GM19328 (cell line): Measurements from ENCODE around the gene TRAF3IP1.
"Not testable (repeated sequence)": the region's sequence is repeated elsewhere in the genome, so short reads cannot be mapped to it uniquely, and the experiment has no call there.

Experiments used
- ATAC-seq: cut with Tn5 transposase; IDR thresholded peaks from one replicate; pipeline ENCODE4 v1.9.1; 2021; ENCODE audit warnings: mild to moderate bottlenecking, moderate library complexity; ENCODE audit not compliant: unreplicated experiment

The TRAF3IP1 gene

GRCh38 chr2:238320246-238320647 lies at the start of gene TRAF3IP1:
Gene TRAF3IP1 (plus strand): TSS chr2:238320518. CDS start chr2:238320663, 145 bp downstream.
- peak; percentile 97 for ATAC-seq

GRCh38 chr2:238270606-238271005 lies 49.7 kb upstream of the TRAF3IP1 start:
- no peak for ATAC-seq

GRCh38 chr2:238271061-238271554 lies 49.2 kb upstream of the TRAF3IP1 start:
- no peak for ATAC-seq

GRCh38 chr2:238271686-238272085 lies 48.6 kb upstream of the TRAF3IP1 start:
- ATAC-seq = not testable (repeated sequence)

DNA sequence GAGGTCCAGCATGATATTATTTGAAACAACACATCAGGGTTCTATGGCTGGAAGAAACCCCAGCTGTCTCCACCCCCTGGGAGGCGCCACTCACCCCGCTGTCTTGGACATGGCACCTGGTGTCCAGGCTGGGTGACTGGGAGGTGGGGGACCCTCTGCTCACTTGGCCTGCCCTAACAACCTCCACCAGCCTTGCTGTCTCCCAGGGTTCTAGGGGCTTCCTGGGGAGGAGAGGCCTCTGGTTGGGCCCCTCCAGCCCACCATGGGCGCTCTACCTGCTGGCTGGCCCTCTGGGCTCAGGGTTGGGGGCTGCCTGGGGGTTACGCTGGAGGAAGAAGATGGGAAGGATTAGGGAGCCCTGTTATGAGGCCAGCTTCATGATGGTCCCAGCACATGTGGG lies 48.2 kb upstream of the TRAF3IP1 start:
- no peak for ATAC-seq

GRCh38 chr2:238273433-238273832 lies 46.9 kb upstream of the TRAF3IP1 start:
- not testable (repeated sequence) for ATAC-seq

GRCh38 chr2:238274152-238274865 lies 46.0 kb upstream of the TRAF3IP1 start:
- ATAC-seq = no peak

GRCh38 chr2:238277695-238278094 lies 42.6 kb upstream of the TRAF3IP1 start:
- no peak for ATAC-seq

DNA sequence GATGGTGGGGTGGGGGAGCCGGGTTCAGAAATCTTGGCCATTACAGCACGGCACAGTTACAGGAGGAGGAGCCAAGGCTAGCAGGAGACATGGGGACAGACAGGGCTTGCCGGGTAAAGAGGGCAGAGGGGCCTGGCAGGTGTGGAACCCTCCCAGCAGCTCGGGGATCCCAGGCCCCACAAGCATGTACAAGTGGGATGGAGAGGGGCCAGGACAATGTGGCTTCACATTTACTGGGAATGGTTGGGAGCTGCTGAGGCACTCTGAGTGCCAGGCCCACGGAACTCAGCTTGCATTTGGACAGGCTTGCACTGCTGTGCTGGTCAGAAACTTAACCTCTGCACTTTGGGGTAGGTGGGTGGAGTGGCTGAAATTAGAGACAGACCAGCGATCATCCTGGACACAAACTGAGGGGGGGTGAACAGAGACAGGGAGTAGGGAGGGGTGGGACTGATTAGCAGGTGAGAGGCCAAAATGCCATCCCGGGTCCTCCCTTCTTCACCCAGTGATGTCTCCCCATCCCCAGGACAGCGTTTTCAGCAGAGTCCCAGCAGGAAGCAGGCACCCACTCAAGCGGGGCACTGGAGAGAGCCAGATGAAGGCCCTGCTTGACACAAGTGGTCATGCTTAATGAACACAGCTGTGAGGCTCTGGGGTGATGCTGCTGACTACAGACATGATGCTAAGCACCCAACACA lies 41.5 kb upstream of the TRAF3IP1 start:
- ATAC-seq = no peak

DNA sequence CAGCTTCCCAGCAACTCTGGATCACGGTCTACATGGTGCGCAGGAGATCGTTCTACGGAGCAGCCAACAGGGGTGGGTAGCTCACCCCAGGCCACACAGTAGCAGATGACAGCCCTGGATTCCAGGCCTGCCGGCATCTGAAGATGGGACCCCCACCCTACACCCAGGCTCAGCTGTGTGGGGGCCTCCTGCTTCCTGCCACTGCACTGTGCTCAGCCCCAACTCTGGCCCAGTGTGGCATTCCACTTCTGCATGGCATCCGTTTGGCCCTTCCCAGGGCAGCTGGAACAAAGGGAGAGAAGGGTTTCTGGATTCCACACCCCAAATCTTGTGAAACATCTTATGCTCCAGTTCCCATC lies 41.0 kb upstream of the TRAF3IP1 start:
- ATAC-seq = no peak

DNA sequence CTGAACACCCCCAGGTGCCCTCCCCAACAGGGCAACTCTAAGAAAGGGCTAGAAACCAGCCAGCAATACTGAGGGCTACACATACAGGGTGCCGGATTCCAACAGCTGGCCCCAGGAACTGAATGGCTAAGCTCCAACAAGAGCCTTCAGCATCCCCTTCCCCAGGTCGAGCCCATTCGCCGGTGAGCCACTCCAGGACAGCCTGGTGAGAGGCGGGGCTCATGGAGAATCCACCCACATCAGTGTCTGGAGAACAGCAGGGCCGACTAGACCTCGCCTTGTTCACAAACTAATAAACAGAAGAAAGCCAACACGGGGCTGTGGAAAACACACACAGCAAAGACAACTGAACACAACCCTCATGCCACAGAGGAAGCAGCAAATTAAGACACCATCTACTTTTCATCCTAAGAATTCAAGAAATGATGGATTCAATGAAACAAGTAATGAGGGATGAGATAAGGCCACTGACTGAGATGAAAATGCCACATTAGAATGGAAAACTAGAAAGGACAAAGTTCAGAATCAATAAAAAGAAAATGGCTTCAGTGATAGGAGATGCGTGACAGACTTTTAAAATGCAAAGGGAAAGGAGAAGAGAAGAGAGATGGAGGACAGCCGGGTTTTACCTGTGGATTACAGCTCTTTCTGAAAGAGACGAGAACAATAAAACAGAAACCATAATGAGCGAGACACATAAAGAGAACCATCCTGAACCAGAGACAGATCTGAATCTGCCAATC lies 40.1 kb upstream of the TRAF3IP1 start:
- ATAC-seq = no peak

DNA sequence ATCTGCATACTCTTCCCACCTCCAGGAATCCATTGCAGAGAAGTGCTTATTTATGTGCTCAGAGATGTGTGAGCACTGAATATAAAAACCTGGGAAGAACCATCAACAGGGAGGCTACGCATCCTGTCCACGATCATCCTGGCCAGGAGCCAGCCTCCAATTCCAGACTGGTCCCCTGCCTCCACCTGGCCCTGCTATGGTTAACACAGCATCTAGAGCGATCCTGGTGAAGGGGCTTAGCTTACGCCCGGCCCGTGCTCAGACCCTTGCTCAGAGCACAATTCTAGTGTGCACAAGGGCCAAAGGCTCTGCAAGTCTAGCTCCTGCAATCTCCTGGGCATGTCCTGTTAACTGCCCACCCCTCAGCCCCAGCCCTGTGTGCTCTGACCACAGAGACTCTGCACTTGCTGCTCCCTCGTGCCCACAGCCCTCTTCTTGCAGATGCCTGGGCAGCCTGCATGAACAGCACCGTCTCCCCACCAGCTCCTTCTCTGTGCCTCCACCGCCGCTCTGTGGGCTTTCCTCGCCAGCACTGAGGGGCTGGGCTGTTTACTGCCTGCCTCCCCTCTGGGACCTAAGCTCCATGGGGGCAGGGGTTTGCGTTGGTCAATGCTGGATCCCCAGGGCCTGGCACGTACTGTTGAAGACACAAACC lies 38.4 kb upstream of the TRAF3IP1 start:
- ATAC-seq = no peak

GRCh38 chr2:238282861-238283738 lies 37.2 kb upstream of the TRAF3IP1 start:
- ATAC-seq = no peak

GRCh38 chr2:238284802-238285515 lies 35.4 kb upstream of the TRAF3IP1 start:
- no peak for ATAC-seq

- ATAC-seq = no peak
Observed at GRCh38 chr2:238285653-238286082, 34.6 kb upstream of the TRAF3IP1 start.

DNA sequence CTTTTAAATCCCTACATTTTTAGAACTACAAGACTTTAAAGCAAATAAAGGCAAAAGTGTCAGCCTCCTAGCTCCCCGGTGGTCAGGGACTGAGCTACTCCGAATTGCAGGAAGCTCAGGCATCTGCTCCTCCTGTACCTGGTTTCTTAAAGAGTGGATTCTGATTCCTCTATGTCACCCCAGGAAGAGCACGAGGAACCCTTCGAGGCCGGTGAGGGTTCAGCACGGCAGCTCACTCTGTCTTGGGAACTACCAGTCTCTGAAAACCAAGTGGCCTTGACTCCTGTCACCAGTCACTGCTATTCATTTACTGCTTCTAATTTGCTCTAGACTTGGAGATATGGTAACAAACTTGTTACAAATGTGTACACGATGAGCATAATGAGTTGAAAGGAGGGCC lies 34.2 kb upstream of the TRAF3IP1 start:
- no peak for ATAC-seq

GRCh38 chr2:238286551-238286950 lies 33.8 kb upstream of the TRAF3IP1 start:
- no peak for ATAC-seq

- ATAC-seq = no peak
Observed at GRCh38 chr2:238286987-238287736, 33.2 kb upstream of the TRAF3IP1 start.
